Kasumi-1 (cell line): ENCODE measurements around the gene PODXL2.
A peak's percentile ranks its signal among the peaks of the same experiment; 100 is the strongest.
"Not testable (repeated sequence)": the region's sequence is repeated elsewhere in the genome, so short reads cannot be mapped to it uniquely, and the experiment has no call there.

Experiments
- DNase-seq, 2 experiments: peaks; one replicate each; lab custom pipeline; 2025; lab: John Stamatoyannopoulos, UW

Gene PODXL2

DNA sequence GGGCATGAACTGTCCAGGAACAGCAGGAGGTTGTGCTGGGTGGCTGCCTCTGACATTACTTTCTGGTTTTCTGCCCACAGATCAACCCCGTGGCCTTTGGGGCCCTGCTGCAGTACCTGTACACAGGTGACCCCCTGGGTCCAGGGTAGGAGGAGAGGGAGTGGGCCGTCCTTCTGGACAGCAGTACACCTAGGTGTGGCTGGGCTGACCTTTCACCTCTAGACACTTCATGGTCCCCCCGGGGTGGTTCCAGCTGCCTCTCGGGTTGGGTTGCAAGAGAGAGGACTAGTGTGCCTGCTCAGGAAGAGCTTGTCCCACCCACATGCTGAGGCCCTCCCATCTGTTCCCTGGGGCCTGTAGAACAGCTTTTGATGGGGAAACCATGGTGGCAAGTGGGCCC lies 47.5 kb downstream of the PODXL2 start:
- no peak for DNase-seq

GRCh38 chr3:127676921-127677351 lies 48.0 kb downstream of the PODXL2 start:
- DNase-seq: no peak

DNA sequence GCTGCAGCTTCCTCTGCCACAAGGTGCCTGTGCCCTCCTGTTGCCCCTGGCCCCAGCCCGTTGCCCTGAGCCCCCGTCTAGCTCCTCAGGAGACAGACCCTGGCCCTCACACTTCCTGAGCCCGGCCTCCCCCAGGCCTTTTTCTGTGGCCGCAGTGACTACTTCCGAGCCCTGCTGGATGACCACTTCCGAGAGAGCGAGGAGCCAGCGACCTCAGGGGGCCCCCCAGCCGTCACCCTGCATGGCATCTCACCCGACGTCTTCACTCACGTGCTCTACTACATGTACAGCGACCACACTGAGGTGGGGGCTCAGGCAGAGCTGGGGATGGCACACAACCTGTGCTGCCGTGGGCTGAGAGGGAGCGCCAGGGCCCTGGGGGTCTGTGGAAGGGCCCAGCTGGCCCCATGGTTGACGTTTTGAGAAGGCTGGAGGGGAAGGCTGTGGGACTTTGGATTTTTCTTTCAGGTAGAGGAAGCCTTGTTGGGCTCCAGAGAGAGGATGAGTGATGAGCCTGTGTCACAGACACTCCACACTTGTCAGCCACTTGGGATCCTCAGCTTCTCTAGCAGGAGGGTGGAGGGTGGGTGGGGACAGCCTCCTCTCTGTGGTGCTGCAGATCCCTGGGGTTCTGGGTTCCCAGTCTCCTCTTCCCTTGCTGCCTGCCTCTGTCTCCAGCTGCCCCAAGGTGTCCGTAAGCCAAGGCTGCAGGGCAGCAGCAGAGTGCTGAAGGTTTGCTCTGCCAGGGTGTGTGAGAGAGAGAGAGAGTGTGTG lies 48.7 kb downstream of the PODXL2 start:
- DNase-seq: no peak

DNA sequence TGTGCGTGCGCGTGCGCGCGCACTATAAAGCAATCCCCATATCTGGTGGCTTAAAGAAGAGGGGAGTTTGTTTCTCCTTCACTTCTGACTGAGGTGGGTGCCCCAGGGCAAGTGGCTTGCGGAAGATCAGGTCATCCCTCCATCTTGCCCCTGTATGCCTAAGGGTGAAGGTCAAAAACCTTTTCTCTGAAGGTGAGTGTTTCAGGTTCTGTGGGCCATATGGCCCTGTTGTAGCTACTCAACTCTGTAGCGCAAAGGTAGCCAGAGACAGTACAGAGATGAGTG lies 49.3 kb downstream of the PODXL2 start:
- no peak for DNase-seq

DNA sequence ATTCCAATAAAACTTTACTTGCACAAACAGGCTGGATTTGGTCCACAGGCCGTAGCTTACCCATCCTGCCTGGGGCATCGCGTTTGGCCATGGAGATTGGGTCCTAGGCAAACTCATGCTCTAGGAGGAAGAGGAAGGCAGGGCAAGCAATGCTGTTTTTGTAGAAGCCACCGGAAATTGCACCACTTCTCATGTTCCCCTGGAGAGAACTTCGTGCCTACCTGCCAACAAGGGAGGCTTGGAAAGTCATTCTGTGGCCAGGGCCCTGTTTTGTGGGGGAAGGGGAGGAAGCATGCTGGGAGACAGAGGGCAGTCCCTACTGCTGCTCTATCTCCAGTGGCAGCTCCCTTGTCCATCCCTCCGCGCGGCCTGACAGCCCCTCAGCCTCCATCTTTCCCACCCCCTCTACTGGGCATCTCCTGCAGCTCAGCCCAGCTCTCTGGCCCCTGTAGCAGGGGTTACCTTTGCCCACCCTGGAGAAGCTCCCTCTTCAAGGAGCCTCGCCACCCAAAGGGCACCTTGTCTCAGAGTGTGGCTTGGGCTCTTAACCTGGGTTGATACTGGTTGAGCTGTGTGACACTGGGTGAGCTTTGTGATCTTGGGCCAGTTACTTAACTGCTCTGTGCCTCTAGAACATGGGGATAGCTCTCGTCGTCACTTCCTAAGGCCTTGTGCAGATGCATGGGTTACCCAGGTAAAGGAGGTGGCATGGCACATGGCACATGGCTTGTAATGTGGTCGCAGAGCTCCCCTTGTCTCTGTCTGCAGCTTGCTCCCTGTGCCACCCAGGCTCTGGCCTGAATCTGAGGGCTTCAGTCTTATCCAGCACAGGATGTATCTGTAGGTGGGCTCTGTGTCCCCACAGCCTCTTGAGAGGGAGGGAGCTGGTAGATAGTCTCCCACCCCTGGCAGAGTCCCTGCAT lies 49.9 kb downstream of the PODXL2 start:
- DNase-seq: peak; percentile 38 to 49

DNA sequence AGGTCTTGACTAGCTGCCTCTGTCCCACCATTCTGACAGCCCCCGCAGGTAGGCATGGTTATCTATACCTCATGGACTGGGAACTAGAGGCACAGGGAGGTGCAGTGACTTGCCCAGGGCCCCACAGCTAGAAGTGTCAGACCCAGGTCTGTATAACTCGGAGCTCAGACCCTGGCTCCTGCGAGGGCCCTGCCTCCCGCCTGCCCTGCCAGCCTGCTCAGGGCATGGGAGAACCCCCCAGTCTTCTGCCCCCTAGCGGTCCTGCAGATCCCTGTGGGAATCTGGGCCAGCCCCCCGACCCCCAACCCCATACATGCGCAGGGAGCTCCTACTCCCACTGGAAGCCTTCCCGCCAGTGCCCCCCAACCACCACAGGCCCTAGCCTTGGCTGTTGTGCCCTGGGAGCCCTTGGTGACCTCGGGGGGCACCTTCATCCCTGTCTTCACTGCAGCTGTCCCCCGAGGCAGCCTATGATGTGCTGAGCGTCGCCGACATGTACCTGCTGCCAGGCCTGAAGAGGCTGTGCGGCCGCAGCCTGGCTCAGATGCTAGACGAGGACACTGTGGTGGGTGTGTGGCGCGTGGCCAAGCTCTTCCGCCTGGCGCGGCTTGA lies 50.7 kb downstream of the PODXL2 start:
- no peak for DNase-seq

DNA sequence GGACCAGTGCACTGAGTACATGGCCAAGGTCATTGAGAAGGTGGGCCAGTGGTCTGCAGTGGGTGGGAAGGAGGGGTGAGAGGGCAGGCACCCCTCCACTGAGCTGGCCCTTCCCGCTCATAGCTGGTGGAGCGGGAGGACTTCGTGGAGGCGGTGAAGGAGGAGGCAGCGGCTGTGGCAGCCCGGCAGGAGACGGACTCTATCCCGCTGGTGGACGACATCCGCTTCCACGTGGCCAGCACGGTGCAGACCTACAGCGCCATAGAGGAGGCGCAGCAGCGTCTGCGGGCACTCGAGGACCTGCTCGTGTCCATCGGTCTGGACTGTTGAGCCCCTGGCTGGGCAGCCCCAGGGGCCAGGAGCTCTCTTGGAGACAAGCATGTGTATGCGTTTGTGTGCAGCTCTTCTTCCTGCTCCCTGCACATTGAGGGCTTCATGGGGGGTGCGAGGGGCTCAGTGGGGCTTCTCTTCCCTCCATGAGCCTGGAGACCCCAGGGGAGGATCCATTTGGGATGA lies 51.2 kb downstream of the PODXL2 start:
- no peak for DNase-seq

GRCh38 chr3:127680798-127681221 lies 51.8 kb downstream of the PODXL2 start:
- no peak for DNase-seq

DNA sequence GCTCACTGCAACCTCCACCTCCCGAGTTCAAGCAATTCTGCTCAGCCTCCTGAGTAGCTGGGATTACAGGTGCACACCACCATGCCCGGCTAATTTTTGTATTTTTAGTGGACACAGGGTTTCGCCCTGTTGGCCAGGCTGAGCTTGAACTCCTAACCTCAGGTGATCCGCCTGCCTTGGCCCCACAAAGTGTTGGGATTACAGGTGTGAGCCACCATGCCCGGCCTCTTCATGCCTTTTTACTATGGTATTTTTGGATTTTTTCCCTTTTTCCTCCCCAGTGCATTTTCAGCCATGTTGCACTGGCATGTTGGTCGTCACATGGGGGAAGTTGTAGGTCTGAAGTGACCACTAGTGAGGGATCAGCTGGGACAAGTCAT lies 53.2 kb downstream of the PODXL2 start:
- not testable (repeated sequence) for DNase-seq

GRCh38 chr3:127682561-127682960 lies 53.6 kb downstream of the PODXL2 start:
- no peak for DNase-seq

GRCh38 chr3:127684871-127685707 lies 56.1 kb downstream of the PODXL2 start:
- DNase-seq: no peak

DNA sequence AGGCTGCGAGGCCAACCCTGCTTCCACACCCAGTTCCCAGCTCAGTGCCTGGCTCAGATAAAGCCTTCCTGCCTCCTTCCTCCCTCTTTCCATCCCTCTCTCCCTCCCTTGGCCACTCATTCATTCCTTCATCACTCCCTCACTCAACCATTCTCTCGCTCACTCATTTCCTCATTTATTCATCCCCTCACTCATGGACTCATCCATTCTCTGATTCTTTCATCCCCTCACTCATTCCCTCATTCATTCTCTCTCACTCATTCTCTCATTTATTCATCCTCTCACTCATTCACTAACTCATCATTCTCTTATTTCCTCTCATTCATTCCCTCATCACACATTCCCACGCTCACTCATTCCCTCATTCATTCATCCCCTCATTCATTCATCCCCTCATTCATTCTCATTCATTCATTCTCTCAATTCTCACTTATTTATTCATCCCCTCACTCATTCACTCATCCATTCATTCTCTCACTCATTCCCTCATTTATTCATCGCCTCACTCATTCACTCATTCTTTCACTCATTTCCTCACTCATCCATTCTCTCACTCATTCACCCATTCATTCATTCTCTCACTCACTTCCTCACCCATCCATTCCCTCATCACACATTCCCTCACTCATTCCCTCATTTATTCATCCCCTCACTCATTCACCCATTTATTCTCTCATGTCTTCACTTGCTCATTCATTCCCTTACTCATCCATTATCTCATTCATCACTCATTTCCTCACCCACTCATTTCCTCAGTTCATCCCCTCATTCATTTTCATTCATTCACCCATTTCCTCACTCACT lies 56.9 kb downstream of the PODXL2 start:
- DNase-seq: no peak

- no peak for DNase-seq
Observed at GRCh38 chr3:127686512-127686894, 57.5 kb downstream of the PODXL2 start.

GRCh38 chr3:127687228-127687737 lies 58.3 kb downstream of the PODXL2 start:
- DNase-seq: no peak

DNA sequence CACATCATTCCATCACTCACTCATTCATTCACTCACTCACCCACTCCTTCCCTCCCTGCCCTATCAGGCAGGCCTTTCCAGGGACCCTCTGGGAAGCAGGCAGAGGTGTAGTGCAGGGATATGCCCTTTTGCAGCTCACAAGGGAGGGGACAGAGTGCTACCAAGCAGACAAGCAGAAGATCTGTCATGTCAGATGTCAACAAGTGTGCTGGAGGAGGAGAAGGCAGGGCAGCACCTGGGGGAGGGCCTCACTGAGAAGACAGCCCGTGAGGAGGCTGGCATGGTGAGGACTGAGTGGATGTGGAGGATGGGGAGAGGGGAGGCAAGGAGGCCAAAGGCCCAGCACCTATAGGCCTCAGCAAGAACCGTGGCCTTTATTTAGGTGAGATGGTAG lies 59.0 kb downstream of the PODXL2 start:
- DNase-seq: no peak

- no peak for DNase-seq
Observed at GRCh38 chr3:127688416-127689265, 59.7 kb downstream of the PODXL2 start.

DNA sequence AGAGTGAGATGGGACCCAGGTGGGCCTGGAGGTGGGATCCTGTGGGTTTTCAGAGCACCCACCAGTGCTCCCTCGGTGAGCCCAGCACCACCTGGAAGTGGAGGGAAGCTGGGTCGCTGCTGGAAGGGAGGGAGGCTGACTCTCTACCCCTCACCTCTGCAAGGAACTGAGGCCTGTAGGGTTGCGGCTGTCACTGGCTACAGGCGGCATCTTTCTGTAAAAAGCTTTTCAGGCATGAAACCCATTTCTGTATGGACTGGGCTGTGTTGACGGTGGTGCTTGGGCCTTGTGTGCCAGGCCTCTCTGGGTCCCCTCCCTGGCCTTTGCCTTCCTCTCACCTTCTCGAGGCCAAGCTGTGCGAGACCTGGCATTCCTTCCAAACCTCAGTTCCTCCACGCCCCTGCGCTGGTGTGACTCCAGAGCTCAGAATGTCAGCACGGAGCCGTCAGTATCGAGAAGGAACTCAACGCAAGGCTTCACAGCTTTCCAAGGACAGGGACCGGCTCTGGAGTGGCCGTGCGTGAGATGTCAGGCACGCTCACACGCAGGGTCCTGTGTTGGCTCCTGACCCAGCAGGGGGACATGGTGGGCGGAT lies 60.4 kb downstream of the PODXL2 start:
- no peak for DNase-seq

DNA sequence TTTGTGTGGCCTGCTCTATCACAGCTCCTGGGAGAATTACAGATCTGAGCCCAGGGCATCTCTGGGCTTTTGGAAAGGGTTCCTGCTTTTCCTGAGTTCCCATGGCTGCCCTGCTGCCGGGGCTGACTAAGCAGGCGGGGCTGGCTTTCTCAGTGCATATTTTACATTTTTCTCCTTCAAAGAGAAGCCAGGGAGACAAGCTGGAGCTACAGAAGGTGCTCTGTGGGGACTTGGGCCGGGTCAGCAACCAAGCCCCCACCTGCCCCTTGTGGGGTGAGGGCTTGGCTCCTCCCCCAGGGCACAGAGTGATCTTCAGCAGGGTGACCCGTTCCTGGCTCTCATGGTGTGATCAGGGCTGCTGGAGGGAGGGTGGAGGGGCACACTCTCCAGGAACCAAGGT lies 61.1 kb downstream of the PODXL2 start:
- no peak for DNase-seq

GRCh38 chr3:127690823-127691452 lies 62.0 kb downstream of the PODXL2 start:
- peak; percentile 61 to 72 for DNase-seq
